HepG2 (cell line): ENCODE data around the gene ZNF629. TPM values are rescaled to one million over a fixed set of nuclear protein-coding genes. Genes with fewer than 3 reads are reported as not detected.

ENCODE experiments used
- AHR ChIP-seq: IDR thresholded peaks from 2 replicates; pipeline ENCODE4 v1.6.1; 2018; ENCODE audit warnings: missing genetic modification reagents, missing compliant biosample characterization
- HDAC1 ChIP-seq: sonication (generic); formaldehyde crosslinking; IDR thresholded peaks from 2 replicates; pipeline ENCODE4 v1.5.1; 2020; ENCODE audit warnings: mild to moderate bottlenecking, missing genetic modification reagents
- HNRNPLL ChIP-seq: fragments of 200-400 bp; formaldehyde crosslinking; IDR thresholded peaks from 2 replicates; pipeline ENCODE4 v1.6.1; 2017; ENCODE audit warnings: mild to moderate bottlenecking, low read depth, low read length; ENCODE audit not compliant: poor library complexity, severe bottlenecking
- KAT8 ChIP-seq: IDR thresholded peaks from 2 replicates; pipeline ENCODE4 v1.6.1; 2016; ENCODE audit warnings: missing genetic modification reagents, missing compliant biosample characterization
- KDM2A ChIP-seq: sonication (generic); formaldehyde crosslinking; IDR thresholded peaks from 2 replicates; pipeline ENCODE4 v1.4.0; 2020; ENCODE audit warnings: low read depth, missing genetic modification reagents, borderline replicate concordance
- KDM3A ChIP-seq: IDR thresholded peaks from 2 replicates; pipeline ENCODE4 v1.6.1; 2018; ENCODE audit warnings: low read depth, missing compliant biosample characterization
- TGIF2 ChIP-seq: IDR thresholded peaks from 2 replicates; pipeline ENCODE4 v1.6.1; 2016; ENCODE audit warnings: control low read depth, missing compliant biosample characterization
- YEATS4 ChIP-seq: sonication (generic); formaldehyde crosslinking; IDR thresholded peaks from 2 replicates; pipeline ENCODE4 v1.4.0; 2020; ENCODE audit warnings: missing genetic modification reagents, borderline replicate concordance
- ZNF274 ChIP-seq: sonication (generic); formaldehyde crosslinking; IDR thresholded peaks from 2 replicates; pipeline ENCODE4 v1.5.1; 2020; ENCODE audit warnings: mild to moderate bottlenecking, missing genetic modification reagents
- ZNF350 ChIP-seq: sonication (generic); formaldehyde crosslinking; IDR thresholded peaks from 2 replicates; pipeline ENCODE4 v1.4.0; 2020; ENCODE audit warnings: mild to moderate bottlenecking, low read depth, missing genetic modification reagents, borderline replicate concordance
- ZNF430 ChIP-seq: sonication (generic); formaldehyde crosslinking; IDR thresholded peaks from 2 replicates; pipeline ENCODE4 v1.9.0; 2021; ENCODE audit warnings: mild to moderate bottlenecking, missing genetic modification reagents
- ZNF546 ChIP-seq: sonication (generic); formaldehyde crosslinking; conservative IDR thresholded peaks from 2 replicates; pipeline ENCODE4 v1.8.1; 2023; ENCODE audit warnings: mild to moderate bottlenecking, missing genetic modification reagents
- polyA plus RNA-seq, 8 experiments: library from polyadenylated mRNA; depleted of rRNA in 3 of 8; stranded (reverse) in 7 of 8; unstranded in 1 of 8; fragments of >200 nt; fragmentation: Illumina TruSeq in 4 of 8; extraction: Trizol in 4 of 8; gene quantifications; 2 replicates each; pipeline versions ENCODE4 v1.2.1 to v1.2.3, GENCODE V29; 2011 to 2016; ENCODE audit warnings: low read depth in 4 of 8, missing spikeins in 1 of 8, mixed read lengths in 1 of 8; ENCODE audit not compliant: insufficient read depth in 1 of 8
- total RNA-seq, 5 experiments: library from RNA; depleted of rRNA; stranded (reverse); fragments of >200 nt; fragmentation: Illumina TruSeq; extraction: Trizol; gene quantifications; 2 replicates each; pipeline ENCODE4 v1.2.3, GENCODE V29; 2016; ENCODE audit warnings: low read depth in 1 of 5
- TF ChIP-seq, protein P1 (sequence below), 2 experiments: fragments of 450-650 bp in 1 of 2; sonication (generic) in 1 of 2; formaldehyde crosslinking in 1 of 2; IDR thresholded peaks; 2 replicates each; pipeline versions ENCODE4 v1.6.1 to v1.8.0; 2016 to 2022; ENCODE audit warnings: antibody characterized with exemption in 1 of 2, mild to moderate bottlenecking in 1 of 2, missing genetic modification reagents in 1 of 2
- TF ChIP-seq, protein P2 (sequence below): sonication (generic); formaldehyde crosslinking; IDR thresholded peaks from 2 replicates; pipeline ENCODE4 v1.4.0; 2020; ENCODE audit warnings: missing genetic modification reagents, mild to moderate bottlenecking, borderline replicate concordance

ZNF629 gene
- total and polyA plus RNA-seq, 2 of the 13 experiments (the other 11 are each of a cell fraction or from before 2014, with no cell fraction given), result 6.1 to 16.5 TPM

DNA sequence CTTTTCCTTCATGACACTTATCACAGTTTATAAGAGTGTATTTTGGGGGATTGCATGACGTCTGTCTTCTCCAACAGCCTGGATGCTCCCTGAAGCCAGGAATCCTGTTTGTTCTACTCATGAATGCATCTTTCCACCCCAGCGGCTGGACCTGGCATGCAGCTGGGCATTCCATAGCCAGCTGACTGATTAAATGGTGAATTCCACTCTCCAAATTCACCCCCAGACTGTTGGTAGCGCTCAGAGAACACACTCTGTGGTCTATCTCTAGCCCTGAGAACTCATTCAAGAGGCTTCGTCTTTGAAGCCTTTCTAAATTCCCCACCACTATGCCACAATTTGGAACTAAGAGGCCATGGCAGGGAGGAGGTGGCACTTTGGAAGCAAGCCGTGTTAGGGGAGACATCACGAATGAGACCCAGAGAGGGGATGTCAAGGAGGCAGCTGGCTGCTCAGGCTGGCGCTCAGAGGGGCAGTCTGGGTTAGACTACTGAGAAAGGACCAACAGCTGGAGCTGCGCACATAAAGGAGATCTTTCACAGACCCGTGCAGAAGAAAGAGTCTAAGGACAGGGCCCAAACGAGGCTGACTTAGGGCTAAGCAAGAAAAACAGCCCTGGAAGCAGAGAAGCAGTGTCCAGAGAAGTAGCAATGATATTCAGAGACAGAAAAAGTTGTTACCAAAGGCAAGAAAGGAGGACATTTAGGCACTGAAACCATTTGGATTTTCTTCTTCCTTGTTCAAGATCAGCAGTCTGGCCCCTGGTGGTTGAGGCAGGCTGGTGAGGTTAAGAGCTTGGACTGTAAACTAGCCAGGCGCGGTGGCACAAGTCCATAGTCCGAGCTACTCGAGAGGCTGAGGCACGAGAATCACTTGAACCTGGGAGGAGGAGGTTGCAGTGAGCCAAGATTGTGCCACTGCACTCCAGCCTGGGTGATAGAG is 42.4 kb upstream of the ZNF629 start (continued):
- TF ChIP-seq HNRNPLL (no peak), KDM3A (CRISPR knock-in tag) (no peak), ZNF546 (CRISPR knock-in tag) (no peak), ZNF430 (CRISPR knock-in tag) (0 out of 2 replicates have a peak, but pooled peaks have one; percentile 28), ZNF350 (CRISPR knock-in tag) (no peak), ZNF274 (CRISPR knock-in tag) (peak; percentile 52; the same call in 1 of the 2 replicates), AHR (CRISPR knock-in tag) (no peak), KDM2A (CRISPR knock-in tag) (peak; percentile 45; the same call in 1 of the 2 replicates), YEATS4 (CRISPR knock-in tag) (peak; percentile 27; the same call in 1 of the 2 replicates), HDAC1 (CRISPR knock-in tag) (no peak), TGIF2 (CRISPR knock-in tag) (no peak), KAT8 (CRISPR knock-in tag) (no peak)
- TF ChIP-seq, protein P1, sequence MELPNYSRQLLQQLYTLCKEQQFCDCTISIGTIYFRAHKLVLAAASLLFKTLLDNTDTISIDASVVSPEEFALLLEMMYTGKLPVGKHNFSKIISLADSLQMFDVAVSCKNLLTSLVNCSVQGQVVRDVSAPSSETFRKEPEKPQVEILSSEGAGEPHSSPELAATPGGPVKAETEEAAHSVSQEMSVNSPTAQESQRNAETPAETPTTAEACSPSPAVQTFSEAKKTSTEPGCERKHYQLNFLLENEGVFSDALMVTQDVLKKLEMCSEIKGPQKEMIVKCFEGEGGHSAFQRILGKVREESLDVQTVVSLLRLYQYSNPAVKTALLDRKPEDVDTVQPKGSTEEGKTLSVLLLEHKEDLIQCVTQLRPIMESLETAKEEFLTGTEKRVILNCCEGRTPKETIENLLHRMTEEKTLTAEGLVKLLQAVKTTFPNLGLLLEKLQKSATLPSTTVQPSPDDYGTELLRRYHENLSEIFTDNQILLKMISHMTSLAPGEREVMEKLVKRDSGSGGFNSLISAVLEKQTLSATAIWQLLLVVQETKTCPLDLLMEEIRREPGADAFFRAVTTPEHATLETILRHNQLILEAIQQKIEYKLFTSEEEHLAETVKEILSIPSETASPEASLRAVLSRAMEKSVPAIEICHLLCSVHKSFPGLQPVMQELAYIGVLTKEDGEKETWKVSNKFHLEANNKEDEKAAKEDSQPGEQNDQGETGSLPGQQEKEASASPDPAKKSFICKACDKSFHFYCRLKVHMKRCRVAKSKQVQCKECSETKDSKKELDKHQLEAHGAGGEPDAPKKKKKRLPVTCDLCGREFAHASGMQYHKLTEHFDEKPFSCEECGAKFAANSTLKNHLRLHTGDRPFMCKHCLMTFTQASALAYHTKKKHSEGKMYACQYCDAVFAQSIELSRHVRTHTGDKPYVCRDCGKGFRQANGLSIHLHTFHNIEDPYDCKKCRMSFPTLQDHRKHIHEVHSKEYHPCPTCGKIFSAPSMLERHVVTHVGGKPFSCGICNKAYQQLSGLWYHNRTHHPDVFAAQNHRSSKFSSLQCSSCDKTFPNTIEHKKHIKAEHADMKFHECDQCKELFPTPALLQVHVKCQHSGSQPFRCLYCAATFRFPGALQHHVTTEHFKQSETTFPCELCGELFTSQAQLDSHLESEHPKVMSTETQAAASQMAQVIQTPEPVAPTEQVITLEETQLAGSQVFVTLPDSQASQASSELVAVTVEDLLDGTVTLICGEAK (IDR thresholded peaks at IDR 0.05), result no peak
- TF ChIP-seq, protein P1 (CRISPR knock-in tag; IDR thresholded peaks at IDR 0.05), result 0 out of 2 replicates have a peak, but pooled peaks have one; percentile 27
- TF ChIP-seq, protein P2, sequence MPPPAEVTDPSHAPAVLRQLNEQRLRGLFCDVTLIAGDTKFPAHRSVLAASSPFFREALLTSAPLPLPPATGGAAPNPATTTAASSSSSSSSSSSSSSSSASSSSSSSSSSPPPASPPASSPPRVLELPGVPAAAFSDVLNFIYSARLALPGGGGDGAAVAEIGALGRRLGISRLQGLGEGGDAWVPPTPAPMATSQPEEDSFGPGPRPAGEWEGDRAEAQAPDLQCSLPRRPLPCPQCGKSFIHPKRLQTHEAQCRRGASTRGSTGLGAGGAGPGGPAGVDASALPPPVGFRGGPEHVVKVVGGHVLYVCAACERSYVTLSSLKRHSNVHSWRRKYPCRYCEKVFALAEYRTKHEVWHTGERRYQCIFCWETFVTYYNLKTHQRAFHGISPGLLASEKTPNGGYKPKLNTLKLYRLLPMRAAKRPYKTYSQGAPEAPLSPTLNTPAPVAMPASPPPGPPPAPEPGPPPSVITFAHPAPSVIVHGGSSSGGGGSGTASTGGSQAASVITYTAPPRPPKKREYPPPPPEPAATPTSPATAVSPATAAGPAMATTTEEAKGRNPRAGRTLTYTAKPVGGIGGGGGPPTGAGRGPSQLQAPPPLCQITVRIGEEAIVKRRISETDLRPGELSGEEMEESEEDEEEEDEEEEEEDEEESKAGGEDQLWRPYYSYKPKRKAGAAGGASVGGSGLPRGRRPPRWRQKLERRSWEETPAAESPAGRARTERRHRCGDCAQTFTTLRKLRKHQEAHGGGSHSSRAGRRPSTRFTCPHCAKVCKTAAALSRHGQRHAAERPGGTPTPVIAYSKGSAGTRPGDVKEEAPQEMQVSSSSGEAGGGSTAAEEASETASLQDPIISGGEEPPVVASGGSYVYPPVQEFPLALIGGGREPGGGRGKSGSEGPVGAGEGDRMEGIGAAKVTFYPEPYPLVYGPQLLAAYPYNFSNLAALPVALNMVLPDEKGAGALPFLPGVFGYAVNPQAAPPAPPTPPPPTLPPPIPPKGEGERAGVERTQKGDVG (CRISPR knock-in tag), result no peak
